ENCODE measurements around the gene COPZ2. TPM values are rescaled to one million over a fixed set of nuclear protein-coding genes. Genes with fewer than 3 reads are reported as not detected.
"Not testable (repeated sequence)": the region's sequence is repeated elsewhere in the genome, so short reads cannot be mapped to it uniquely, and the experiment has no call there.

Gene COPZ2
- total RNA-seq, 1 experiment from 2014 or later = 1.3 TPM

DNA sequence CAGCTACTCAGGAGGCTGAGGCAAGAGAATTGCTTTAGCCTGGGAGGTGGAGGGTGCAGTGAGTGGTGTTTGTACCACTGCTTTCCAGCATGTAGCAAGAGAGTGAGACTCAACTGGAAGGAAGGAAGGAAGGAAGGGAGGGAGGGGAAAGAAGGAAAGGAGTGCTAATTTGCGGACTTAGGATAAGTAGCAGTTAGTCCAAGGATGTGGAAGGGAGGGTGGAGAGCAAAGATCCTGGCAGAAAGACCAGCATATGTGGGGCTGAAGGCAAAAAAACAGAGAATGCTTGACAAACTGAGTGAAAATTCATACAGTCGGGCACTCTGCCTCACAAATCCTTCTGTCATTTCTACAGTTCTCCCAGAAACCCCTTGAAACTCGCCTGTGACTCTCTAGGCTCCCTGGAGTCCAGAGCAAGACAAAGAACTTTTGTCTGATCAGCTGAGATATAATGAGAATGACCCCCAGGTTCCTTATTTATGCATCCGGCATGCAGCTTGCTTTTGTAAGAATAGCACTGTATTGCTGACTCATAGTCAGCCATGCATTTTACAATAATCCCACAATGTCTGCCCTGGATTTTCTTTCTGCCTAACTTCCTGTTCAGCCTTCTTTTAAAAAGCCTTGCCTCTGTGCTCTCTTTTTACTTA is 35.2 kb downstream of the COPZ2 start:
- Histone ChIP-seq H3K4me2 (ENCODE audit: low read length) (peak overlapping the region; percentile 74), H3K27ac (ENCODE audit: low read length) (peak overlapping the region; percentile 97), H4K20me1 (ENCODE audit: low read length) (no peaks in the 10 kb centered on the region), H3K9me3 (ENCODE audit: low read length) (no peaks in the 10 kb centered on the region), H3K4me3 (ENCODE audit: low read length) (peak overlapping the region; percentile 29; the same call in 1 of the 2 replicates), H3K27me3 (ENCODE audit: low read length) (no peaks in the 10 kb centered on the region), H3K79me2 (ENCODE audit: low read length) (no peaks in the 10 kb centered on the region), H3K36me3 (ENCODE audit: low read depth, low read length) (no peaks in the 10 kb centered on the region), H3K9ac (ENCODE audit: low read length) (peak overlapping the region; percentile 82), H3K9me2 (replicated peaks; ENCODE audit: low read length) (no peaks in the 10 kb centered on the region), H3K4me1 (ENCODE audit: insufficient read depth, low read length) (peaks cover 54% of the 10 kb centered on the region), H3F3A (ENCODE audit: low read length, unreplicated experiment) (no peaks in the 10 kb centered on the region), H2AFZ (ENCODE audit: low read length) (peak overlapping the region; percentile 73)
- ChIA-PET CTCF (interaction anchor here (0.9 to 1.0 kb wide), 3 partner anchors 23 to 53 kb away, joined by 3 to 8 read pairs (median 6); partner anchors contain the start of gene CDK5RAP3), POLR2A (ENCODE audit: unreplicated experiment) (interaction anchor here (0.6 kb wide), 1 partner anchor 31 kb away, joined by 3 read pairs; the partner anchor contains the start of gene CDK5RAP3)
- DNase-seq (peak; percentile 94), ATAC-seq (peak; percentile 87)
- TSS peak; percentile 20 for BruUV-seq (replicated peaks)
- no peak for TF ChIP-seq EZH2phosphoT487 (IDR thresholded peaks at IDR 0.05; ENCODE audit: borderline replicate concordance, low read length)
- no peak for TF ChIP-seq EZH2 (IDR thresholded peaks at IDR 0.05; ENCODE audit: low read length, unreplicated experiment)
- TF ChIP-seq, protein P1, sequence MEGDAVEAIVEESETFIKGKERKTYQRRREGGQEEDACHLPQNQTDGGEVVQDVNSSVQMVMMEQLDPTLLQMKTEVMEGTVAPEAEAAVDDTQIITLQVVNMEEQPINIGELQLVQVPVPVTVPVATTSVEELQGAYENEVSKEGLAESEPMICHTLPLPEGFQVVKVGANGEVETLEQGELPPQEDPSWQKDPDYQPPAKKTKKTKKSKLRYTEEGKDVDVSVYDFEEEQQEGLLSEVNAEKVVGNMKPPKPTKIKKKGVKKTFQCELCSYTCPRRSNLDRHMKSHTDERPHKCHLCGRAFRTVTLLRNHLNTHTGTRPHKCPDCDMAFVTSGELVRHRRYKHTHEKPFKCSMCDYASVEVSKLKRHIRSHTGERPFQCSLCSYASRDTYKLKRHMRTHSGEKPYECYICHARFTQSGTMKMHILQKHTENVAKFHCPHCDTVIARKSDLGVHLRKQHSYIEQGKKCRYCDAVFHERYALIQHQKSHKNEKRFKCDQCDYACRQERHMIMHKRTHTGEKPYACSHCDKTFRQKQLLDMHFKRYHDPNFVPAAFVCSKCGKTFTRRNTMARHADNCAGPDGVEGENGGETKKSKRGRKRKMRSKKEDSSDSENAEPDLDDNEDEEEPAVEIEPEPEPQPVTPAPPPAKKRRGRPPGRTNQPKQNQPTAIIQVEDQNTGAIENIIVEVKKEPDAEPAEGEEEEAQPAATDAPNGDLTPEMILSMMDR (conservative IDR thresholded peaks at IDR 0.05; ENCODE audit: low read depth, low read length) = no peak
- intact Hi-C loops (cut with micrococcal nuclease) = loop anchor here (2.0 kb wide), 1 partner anchor 32 kb away; the partner anchor contains the start of gene CDK5RAP3

DNA sequence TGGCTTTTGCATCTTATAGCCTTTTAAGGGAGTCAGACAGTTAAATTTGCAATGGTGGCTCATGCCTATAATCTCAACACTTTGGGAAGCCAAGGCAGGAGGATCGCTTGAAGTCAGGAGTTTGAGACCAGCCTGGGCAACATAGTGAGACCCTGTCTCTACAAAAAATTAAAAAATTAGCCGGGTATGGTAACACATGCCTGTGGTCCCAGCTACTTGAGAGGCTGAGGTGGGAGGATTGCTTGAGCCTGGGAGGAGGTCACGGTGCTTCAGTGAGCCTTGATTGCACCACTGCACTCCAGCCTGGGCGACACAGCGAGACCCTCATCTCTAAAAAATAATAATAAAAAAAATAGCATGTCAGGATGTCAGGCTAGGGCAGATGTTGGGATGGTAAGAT is 35.9 kb downstream of the COPZ2 start:
- H3F3A ChIP-seq (ENCODE audit: low read length, unreplicated experiment); H3K4me3 ChIP-seq (ENCODE audit: low read length); H4K20me1 ChIP-seq (ENCODE audit: low read length); H3K4me2 ChIP-seq (ENCODE audit: low read length); DNase-seq; H3K79me2 ChIP-seq (ENCODE audit: low read length); H3K36me3 ChIP-seq (ENCODE audit: low read depth, low read length); H2AFZ ChIP-seq (ENCODE audit: low read length); BruUV-seq (replicated peaks); H3K9me3 ChIP-seq (ENCODE audit: low read length); H3K9me2 ChIP-seq (replicated peaks; ENCODE audit: low read length); ATAC-seq; CTCF ChIA-PET; H3K27me3 ChIP-seq (ENCODE audit: low read length); POLR2A ChIA-PET (ENCODE audit: unreplicated experiment): not testable (repeated sequence)
- Histone ChIP-seq H3K4me1 (ENCODE audit: insufficient read depth, low read length) (peaks cover 54% of the 10 kb centered on the region), H3K27ac (ENCODE audit: low read length) (peak overlapping the region; percentile 97), H3K9ac (ENCODE audit: low read length) (peak overlapping the region; percentile 82)
- intact Hi-C loops (cut with micrococcal nuclease) = loop anchor here (2.0 kb wide), 1 partner anchor 31 kb away; the partner anchor contains the start of gene CDK5RAP3

DNA sequence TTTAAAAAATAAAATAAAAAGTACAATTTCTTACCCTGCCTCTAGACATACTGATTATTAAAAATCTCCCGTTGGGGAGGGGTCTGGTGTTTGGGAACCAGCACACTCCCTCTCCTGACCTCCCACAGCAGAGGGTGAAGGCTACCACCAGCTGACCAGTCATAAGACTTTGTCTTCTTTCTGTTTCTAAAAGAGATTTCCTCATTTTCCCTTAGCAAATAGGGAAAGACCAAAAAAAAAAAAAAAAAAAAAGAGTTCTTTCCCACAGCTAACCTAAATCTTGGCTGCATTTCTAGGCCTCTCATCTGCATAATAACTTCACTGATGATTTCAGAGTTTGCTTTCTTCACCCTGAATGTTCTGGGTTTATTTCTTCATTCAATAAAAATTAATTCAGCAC is 36.4 kb downstream of the COPZ2 start:
- POLR2A ChIA-PET (ENCODE audit: unreplicated experiment) = interaction anchor here (0.7 kb wide), 1 partner anchor 60 kb away, joined by 20 read pairs; no protein-coding TSS in a partner anchor
- Histone ChIP-seq H2AFZ (ENCODE audit: low read length) (no peak overlapping the region), H3K4me2 (ENCODE audit: low read length) (no peak overlapping the region), H3K4me3 (ENCODE audit: low read length) (no peak overlapping the region), H3F3A (ENCODE audit: low read length, unreplicated experiment) (no peaks in the 10 kb centered on the region), H3K27ac (ENCODE audit: low read length) (peak overlapping the region; percentile 97), H3K9me2 (replicated peaks; ENCODE audit: low read length) (no peaks in the 10 kb centered on the region), H3K27me3 (ENCODE audit: low read length) (no peaks in the 10 kb centered on the region), H3K9ac (ENCODE audit: low read length) (no peak overlapping the region), H3K4me1 (ENCODE audit: insufficient read depth, low read length) (peaks cover 53% of the 10 kb centered on the region), H3K36me3 (ENCODE audit: low read depth, low read length) (no peaks in the 10 kb centered on the region), H3K79me2 (ENCODE audit: low read length) (no peaks in the 10 kb centered on the region), H4K20me1 (ENCODE audit: low read length) (no peaks in the 10 kb centered on the region), H3K9me3 (ENCODE audit: low read length) (no peaks in the 10 kb centered on the region)
- DNase-seq = no peak
- no TSS peak for BruUV-seq (replicated peaks)
- intact Hi-C loops (cut with micrococcal nuclease) = no loop called here
- CTCF ChIA-PET = interaction anchor here (0.6 kb wide), 1 partner anchor 18 kb away, joined by 9 read pairs; no protein-coding TSS in a partner anchor
- ATAC-seq = no peak
- TF ChIP-seq, protein P1 (conservative IDR thresholded peaks at IDR 0.05; ENCODE audit: low read depth, low read length) = no peak
- TF ChIP-seq EZH2 (IDR thresholded peaks at IDR 0.05; ENCODE audit: low read length, unreplicated experiment) = no peak
- TF ChIP-seq EZH2phosphoT487 (IDR thresholded peaks at IDR 0.05; ENCODE audit: borderline replicate concordance, low read length) = no peak
